Fibroblast of lung (primary cell): ENCODE data around the gene SESN1.

ENCODE experiments used
- EZH2 ChIP-seq: IDR thresholded peaks from 2 replicates; pipeline ENCODE4 v1.5.1; 2012; ENCODE audit warnings: low read length, control low read depth, mild to moderate bottlenecking; ENCODE audit errors: missing control alignments
- TF ChIP-seq, protein P1 (sequence below), 2 donors: IDR thresholded peaks in 1 of 2; conservative IDR thresholded peaks in 1 of 2; 1 replicate in 1 of 2; 2 replicates in 1 of 2; pipeline ENCODE4 v1.5.1; 2011 to 2012; ENCODE audit warnings: low read length in 2 of 2, control low read depth in 1 of 2, inconsistent platforms in 1 of 2, low read depth in 1 of 2, mild to moderate bottlenecking in 1 of 2

DNA sequence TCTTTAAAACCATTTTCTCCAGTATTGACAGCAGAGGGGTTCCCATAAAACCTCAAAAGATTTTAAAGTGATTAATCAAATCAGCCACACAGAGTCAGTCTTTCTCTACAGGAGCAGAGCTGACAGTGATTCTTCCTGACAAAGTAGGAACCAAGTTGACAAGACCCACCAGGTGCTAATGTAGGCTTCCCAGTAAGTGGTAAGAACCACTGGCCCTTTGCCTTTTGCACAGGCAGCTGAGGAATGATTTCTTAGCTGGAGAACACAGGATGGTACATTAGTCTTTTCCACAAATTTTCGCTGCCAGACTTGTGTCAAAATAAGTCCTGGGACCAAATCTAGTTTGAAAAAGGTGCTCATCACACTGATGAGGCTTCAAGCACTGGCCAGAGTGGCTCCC, 150.6 kb downstream of the SESN1 start:
- TF ChIP-seq, protein P1, sequence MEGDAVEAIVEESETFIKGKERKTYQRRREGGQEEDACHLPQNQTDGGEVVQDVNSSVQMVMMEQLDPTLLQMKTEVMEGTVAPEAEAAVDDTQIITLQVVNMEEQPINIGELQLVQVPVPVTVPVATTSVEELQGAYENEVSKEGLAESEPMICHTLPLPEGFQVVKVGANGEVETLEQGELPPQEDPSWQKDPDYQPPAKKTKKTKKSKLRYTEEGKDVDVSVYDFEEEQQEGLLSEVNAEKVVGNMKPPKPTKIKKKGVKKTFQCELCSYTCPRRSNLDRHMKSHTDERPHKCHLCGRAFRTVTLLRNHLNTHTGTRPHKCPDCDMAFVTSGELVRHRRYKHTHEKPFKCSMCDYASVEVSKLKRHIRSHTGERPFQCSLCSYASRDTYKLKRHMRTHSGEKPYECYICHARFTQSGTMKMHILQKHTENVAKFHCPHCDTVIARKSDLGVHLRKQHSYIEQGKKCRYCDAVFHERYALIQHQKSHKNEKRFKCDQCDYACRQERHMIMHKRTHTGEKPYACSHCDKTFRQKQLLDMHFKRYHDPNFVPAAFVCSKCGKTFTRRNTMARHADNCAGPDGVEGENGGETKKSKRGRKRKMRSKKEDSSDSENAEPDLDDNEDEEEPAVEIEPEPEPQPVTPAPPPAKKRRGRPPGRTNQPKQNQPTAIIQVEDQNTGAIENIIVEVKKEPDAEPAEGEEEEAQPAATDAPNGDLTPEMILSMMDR (conservative IDR thresholded peaks at IDR 0.05 in 1 of 2, IDR thresholded peaks at IDR 0.05 in 1 of 2; ENCODE audit: low read depth in 1 of 2, low read length in 2 of 2), result no peak
- TF ChIP-seq EZH2, result no peak
